ENCODE results near the gene CCDC14.
"Not testable (repeated sequence)": the region's sequence is repeated elsewhere in the genome, so short reads cannot be mapped to it uniquely, and the experiment has no call there.

The CCDC14 gene

GRCh38 chr3:123892195-123892594 is 68.8 kb downstream of the CCDC14 start:
- no peak for DNase-seq

GRCh38 chr3:123890991-123891390 is 70.0 kb downstream of the CCDC14 start:
- DNase-seq = not testable (repeated sequence)

GRCh38 chr3:123890162-123890561 is 70.9 kb downstream of the CCDC14 start:
- DNase-seq = not testable (repeated sequence)

- no peak for DNase-seq
Measured at GRCh38 chr3:123884993-123885392, 76.0 kb downstream of the CCDC14 start.

GRCh38 chr3:123884203-123884831 is 76.7 kb downstream of the CCDC14 start, which contains the start of gene MYLK:
MYLK (minus strand) TSS chr3:123884332; CDS start chr3:123793841, 90,491 bp downstream.
- no peak for DNase-seq

- DNase-seq = no peak
Measured at GRCh38 chr3:123883701-123884202, 77.3 kb downstream of the CCDC14 start.

- no peak for DNase-seq
Measured at GRCh38 chr3:123883111-123883510, 77.9 kb downstream of the CCDC14 start.

- DNase-seq = no peak
Measured at GRCh38 chr3:123881771-123882170, 79.3 kb downstream of the CCDC14 start.

- DNase-seq = no peak
Measured at GRCh38 chr3:123880998-123881561, 79.9 kb downstream of the CCDC14 start.

GRCh38 chr3:123878807-123879206 is 82.2 kb downstream of the CCDC14 start:
- no peak for DNase-seq

GRCh38 chr3:123877965-123878364 is 83.1 kb downstream of the CCDC14 start:
- DNase-seq = no peak

GRCh38 chr3:123877466-123877865 is 83.6 kb downstream of the CCDC14 start:
- DNase-seq = no peak

- DNase-seq = no peak
Measured at GRCh38 chr3:123876858-123877257, 84.2 kb downstream of the CCDC14 start.

GRCh38 chr3:123872621-123873020 is 88.4 kb downstream of the CCDC14 start:
- no peak for DNase-seq

GRCh38 chr3:123871946-123872345 is 89.1 kb downstream of the CCDC14 start:
- DNase-seq = no peak

GRCh38 chr3:123870033-123870432 is 91.0 kb downstream of the CCDC14 start:
- no peak for DNase-seq

- DNase-seq = no peak
Measured at GRCh38 chr3:123869165-123869564, 91.9 kb downstream of the CCDC14 start.

- no peak for DNase-seq
Measured at GRCh38 chr3:123864706-123865105, 96.3 kb downstream of the CCDC14 start.

Measured in central memory CD4-positive, alpha-beta T cell (primary cell).